ENCODE data around the gene POFUT2.

- TF ChIP-seq POLR2A (IDR thresholded peaks at IDR 0.05) (no peak), EP300 (IDR thresholded peaks at IDR 0.05) (no peak)
These were observed 36.6 kb downstream of the POFUT2 start for GRCh38 chr21:45250914-45251634.
